Mesenchymal stem cell (in vitro differentiated cells and primary cell): ENCODE results near the gene DYNC1H1.
A peak's percentile ranks its signal among the peaks of the same experiment; 100 is the strongest.

ENCODE experiments used
- DNase-seq: peaks from one replicate; pipeline ENCODE4 v3.0.0-alpha.2; 2013
- H2AFZ ChIP-seq: one replicate; pipeline ENCODE4 v1.6.1; 2013; ENCODE audit warnings: low read depth, mild to moderate bottlenecking, control low read depth, inconsistent platforms, low read length, moderate library complexity
- H2AK5ac ChIP-seq: 2 replicates; pipeline ENCODE4 v1.6.1; 2013; ENCODE audit warnings: low read length, moderate library complexity, mild to moderate bottlenecking, inconsistent platforms; ENCODE audit not compliant: severe bottlenecking
- H2BK120ac ChIP-seq: one replicate; pipeline ENCODE4 v1.6.1; 2013; ENCODE audit warnings: low read depth, mild to moderate bottlenecking, inconsistent platforms, low read length, moderate library complexity
- H2BK12ac ChIP-seq, 2 experiments: one replicate each; pipeline ENCODE4 v1.6.1; 2013; ENCODE audit warnings: inconsistent platforms in 2 of 2, low read length in 2 of 2, mild to moderate bottlenecking in 2 of 2, moderate library complexity in 2 of 2, control low read depth in 1 of 2
- H2BK15ac ChIP-seq: one replicate; pipeline ENCODE4 v1.6.1; 2013; ENCODE audit warnings: mild to moderate bottlenecking, low read depth, inconsistent platforms; ENCODE audit not compliant: poor library complexity, severe bottlenecking
- H2BK5ac ChIP-seq: 2 replicates; pipeline ENCODE4 v1.6.1; 2013; ENCODE audit warnings: low read depth, mild to moderate bottlenecking, low read length, control low read depth, inconsistent platforms; ENCODE audit not compliant: poor library complexity, severe bottlenecking
- H3K14ac ChIP-seq, 2 experiments: one replicate each; pipeline ENCODE4 v1.6.1; 2013; ENCODE audit warnings: inconsistent platforms in 2 of 2, low read length in 2 of 2, control low read depth in 1 of 2, mild to moderate bottlenecking in 1 of 2, moderate library complexity in 1 of 2
- H3K18ac ChIP-seq, 2 experiments: one replicate each; pipeline ENCODE4 v1.6.1; 2013; ENCODE audit warnings: inconsistent platforms in 2 of 2, low read length in 2 of 2, control low read depth in 1 of 2, low read depth in 1 of 2, mild to moderate bottlenecking in 1 of 2
- H3K23ac ChIP-seq, 2 experiments: one replicate each; pipeline ENCODE4 v1.6.1; 2013; ENCODE audit warnings: inconsistent platforms in 2 of 2, low read length in 2 of 2, mild to moderate bottlenecking in 2 of 2, moderate library complexity in 2 of 2, control low read depth in 1 of 2
- H3K27ac ChIP-seq: 2 replicates; pipeline ENCODE4 v1.5.1; 2013; ENCODE audit warnings: mild to moderate bottlenecking, moderate library complexity, low read length, control low read depth, inconsistent platforms; ENCODE audit not compliant: poor library complexity, severe bottlenecking
- H3K27me3 ChIP-seq, 2 experiments: 2 replicates each; pipeline versions ENCODE4 v1.6.1 to v1.7.0; 2013; ENCODE audit warnings: low read length in 2 of 2, mild to moderate bottlenecking in 2 of 2, moderate library complexity in 2 of 2, control low read depth in 1 of 2, inconsistent platforms in 1 of 2; ENCODE audit not compliant: control insufficient read depth in 1 of 2, insufficient read depth in 1 of 2
- H3K36me3 ChIP-seq, 2 experiments: 2 replicates each; pipeline versions ENCODE4 v1.6.1 to v1.7.0; 2013; ENCODE audit warnings: low read length in 2 of 2, control low read depth in 1 of 2, inconsistent platforms in 1 of 2, low read depth in 1 of 2, mild to moderate bottlenecking in 1 of 2; ENCODE audit not compliant: insufficient read depth in 2 of 2, control insufficient read depth in 1 of 2
- H3K4ac ChIP-seq, 2 experiments: one replicate each; pipeline ENCODE4 v1.6.1; 2013; ENCODE audit warnings: inconsistent platforms in 2 of 2, low read length in 2 of 2, mild to moderate bottlenecking in 2 of 2, moderate library complexity in 2 of 2, control low read depth in 1 of 2, low read depth in 1 of 2
- H3K4me1 ChIP-seq: 2 replicates; pipeline ENCODE4 v1.6.1; 2013; ENCODE audit warnings: low read depth, low read length, control low read depth; ENCODE audit not compliant: control insufficient read depth, insufficient read depth
- H3K4me2 ChIP-seq: 2 replicates; pipeline ENCODE4 v1.6.1; 2013; ENCODE audit warnings: low read length, mild to moderate bottlenecking, inconsistent platforms; ENCODE audit not compliant: poor library complexity, severe bottlenecking
- H3K4me3 ChIP-seq, 2 experiments: 2 replicates each; pipeline versions ENCODE4 v1.5.1 to v1.7.0; 2013; ENCODE audit warnings: low read length in 2 of 2, mild to moderate bottlenecking in 2 of 2, control low read depth in 1 of 2, low read depth in 1 of 2; ENCODE audit not compliant: insufficient read depth in 1 of 2
- H3K79me1 ChIP-seq: replicated peaks from 2 replicates; pipeline ENCODE4 v1.6.1; 2013; ENCODE audit warnings: mild to moderate bottlenecking, control low read depth, low read length, inconsistent platforms; ENCODE audit not compliant: poor library complexity, severe bottlenecking
- H3K9ac ChIP-seq: 2 replicates; pipeline ENCODE4 v1.7.0; 2013; ENCODE audit warnings: mild to moderate bottlenecking, low read length, moderate library complexity
- H3K9me3 ChIP-seq: 2 replicates; pipeline ENCODE4 v1.7.0; 2013; ENCODE audit warnings: mild to moderate bottlenecking, low read length; ENCODE audit not compliant: control insufficient read depth
- H4K8ac ChIP-seq: one replicate; pipeline ENCODE4 v1.6.1; 2013; ENCODE audit warnings: inconsistent platforms, mild to moderate bottlenecking, low read length, moderate library complexity
- H4K91ac ChIP-seq: one replicate; pipeline ENCODE4 v1.6.1; 2013; ENCODE audit warnings: mild to moderate bottlenecking, low read length, inconsistent platforms
- WGBS: methylation state at CpG from one replicate; pipeline ENCODE4 v1.1.7; 2013; ENCODE audit warnings: mixed read lengths; 5-methylcytosine and 5-hydroxymethylcytosine counted together

Gene DYNC1H1

DNA sequence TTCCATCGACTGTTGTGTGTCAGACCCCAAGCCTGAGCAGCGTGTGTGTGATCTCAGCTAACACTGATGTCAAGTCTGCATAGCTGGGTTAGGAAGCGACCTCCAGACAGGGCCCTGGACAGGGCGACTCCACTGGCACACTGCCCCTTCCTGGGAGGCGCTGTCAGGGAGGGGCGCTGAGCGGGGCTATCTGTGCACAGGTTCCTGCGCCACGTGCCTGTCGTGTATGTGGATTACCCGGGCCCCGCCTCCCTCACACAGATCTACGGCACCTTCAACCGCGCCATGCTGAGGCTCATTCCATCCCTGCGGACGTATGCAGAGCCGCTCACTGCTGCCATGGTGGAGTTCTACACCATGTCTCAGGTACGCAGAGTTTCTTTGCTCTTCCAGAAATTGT, 53.9 kb downstream of the DYNC1H1 start:
- Histone ChIP-seq H3K79me1 (peaks cover 17% of the 10 kb centered on the region), H3K9ac (no peak overlapping the region), H2BK12ac (no peak overlapping the region), H3K27me3 (no peaks in the 10 kb centered on the region), H4K8ac (no peak overlapping the region), H4K91ac (no peak overlapping the region), H2BK120ac (no peak overlapping the region), H3K4ac (no peak overlapping the region), H3K36me3 (peaks cover 80 to 98% of the 10 kb centered on the region in 2 experiments), H2BK15ac (no peak overlapping the region), H3K4me1 (peaks cover 13% of the 10 kb centered on the region), H3K4me2 (no peak overlapping the region), H3K23ac (no peak overlapping the region), H3K9me3 (no peaks in the 10 kb centered on the region), H2AFZ (no peak overlapping the region), H2BK5ac (no peak overlapping the region), H3K18ac (no peak overlapping the region), H3K4me3 (no peak overlapping the region), H3K27ac (no peak overlapping the region), H3K14ac (no peak overlapping the region), H2AK5ac (no peak overlapping the region)
- DNase-seq, result no peak
- 98% methylated on average over 19 of the region's 19 CpGs for WGBS

DNA sequence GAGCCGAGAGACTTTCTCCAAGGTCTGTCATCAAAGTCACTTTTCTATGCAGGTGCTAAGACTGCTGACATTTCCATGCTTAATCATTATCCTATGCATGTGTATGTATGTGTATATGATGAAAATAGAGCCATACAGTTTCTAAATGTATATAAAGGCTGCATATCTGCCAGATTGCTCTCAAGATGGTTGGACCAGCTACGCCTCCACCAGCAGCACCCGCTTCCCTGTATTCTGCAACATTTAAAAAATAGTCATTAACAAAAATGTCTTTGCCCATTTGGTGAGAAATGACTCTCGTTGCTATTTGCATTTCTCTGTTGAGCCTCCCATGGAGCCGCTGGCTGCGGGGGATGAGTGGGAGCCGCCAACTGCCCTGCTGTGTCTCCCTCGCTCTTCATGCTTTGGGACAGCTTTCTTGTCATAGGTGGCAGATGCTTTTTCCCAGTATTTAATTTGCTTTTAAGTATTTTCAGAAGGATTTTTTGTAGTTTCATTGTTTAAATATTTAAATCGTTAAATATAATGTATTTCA, 54.7 kb downstream of the DYNC1H1 start:
- H3K4me1 ChIP-seq, result peaks cover 13% of the 10 kb centered on the region
- H2AFZ ChIP-seq, result no peak overlapping the region
- H2AK5ac ChIP-seq, result no peak overlapping the region
- H4K8ac ChIP-seq, result no peak overlapping the region
- no peak overlapping the region for H3K23ac ChIP-seq
- WGBS, result 97% methylated on average over 8 of the region's 9 CpGs
- no peaks in the 10 kb centered on the region for H3K9me3 ChIP-seq
- no peak overlapping the region for H3K18ac ChIP-seq
- H3K4me3 ChIP-seq, result no peak overlapping the region
- no peaks in the 10 kb centered on the region for H3K27me3 ChIP-seq
- H3K27ac ChIP-seq, result no peak overlapping the region
- H2BK5ac ChIP-seq, result no peak overlapping the region
- DNase-seq, result no peak
- peaks cover 16% of the 10 kb centered on the region for H3K79me1 ChIP-seq
- no peak overlapping the region for H2BK12ac ChIP-seq
- no peak overlapping the region for H2BK15ac ChIP-seq
- H3K4ac ChIP-seq, result no peak overlapping the region
- peaks cover 80 to 98% of the 10 kb centered on the region in 2 experiments for H3K36me3 ChIP-seq
- no peak overlapping the region for H2BK120ac ChIP-seq
- H3K4me2 ChIP-seq, result no peak overlapping the region
- H4K91ac ChIP-seq, result no peak overlapping the region
- H3K14ac ChIP-seq, result no peak overlapping the region
- no peak overlapping the region for H3K9ac ChIP-seq

DNA sequence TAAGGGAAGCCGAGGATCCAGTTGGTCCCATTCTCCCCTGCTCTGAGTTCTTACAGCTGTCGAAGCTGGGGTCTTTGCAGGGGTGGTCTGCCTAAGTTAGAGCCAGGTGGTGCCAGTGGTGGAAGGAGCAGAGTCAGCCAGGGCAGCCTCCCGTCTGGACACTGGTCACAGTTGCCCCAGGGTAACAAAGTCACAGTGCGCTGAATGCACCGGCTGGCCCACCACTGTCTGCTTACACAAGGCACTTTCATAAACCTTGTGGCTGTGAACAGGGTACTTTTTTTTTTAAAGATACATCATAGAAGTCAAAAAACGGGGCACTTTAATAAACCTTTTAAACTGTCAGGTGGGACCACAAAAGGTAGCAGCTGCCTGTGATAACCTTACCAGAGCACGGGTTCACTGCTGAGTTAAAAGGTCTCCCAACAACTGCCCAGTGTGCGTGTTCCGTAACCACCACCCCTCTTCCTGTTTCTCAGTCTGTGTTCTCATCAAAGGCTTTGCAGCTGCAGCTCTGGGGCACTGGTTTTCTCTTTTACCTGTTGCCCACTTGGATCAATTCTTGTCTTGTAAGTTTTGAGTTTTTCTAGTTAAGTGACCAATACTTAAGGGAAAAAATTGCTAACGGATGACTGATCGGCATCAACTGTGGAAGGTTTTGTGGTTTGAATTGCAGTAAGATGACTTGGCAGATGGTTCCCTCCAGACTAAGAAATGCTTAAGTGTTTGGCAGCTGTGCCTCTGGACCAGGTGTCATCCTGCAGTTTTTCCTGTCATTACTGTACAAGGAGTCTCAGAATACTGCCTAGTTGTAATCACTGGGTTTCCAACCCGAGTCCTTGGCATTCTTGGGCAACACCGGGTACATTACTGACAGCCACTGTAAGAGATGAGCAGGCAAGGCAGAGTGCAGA, 55.9 kb downstream of the DYNC1H1 start:
- Histone ChIP-seq H3K18ac (no peak overlapping the region), H2BK12ac (no peak overlapping the region), H3K27ac (peak overlapping the region; percentile 98), H4K91ac (no peak overlapping the region), H2BK5ac (no peak overlapping the region), H2AFZ (no peak overlapping the region), H3K9ac (peak overlapping the region; percentile 45), H3K4ac (no peak overlapping the region), H2BK15ac (no peak overlapping the region), H3K23ac (no peak overlapping the region), H3K14ac (no peak overlapping the region), H3K9me3 (no peaks in the 10 kb centered on the region), H2AK5ac (peak overlapping the region; percentile 71), H3K36me3 (peaks cover 77 to 95% of the 10 kb centered on the region in 2 experiments), H3K79me1 (peaks cover 16% of the 10 kb centered on the region), H2BK120ac (no peak overlapping the region), H3K4me2 (no peak overlapping the region), H4K8ac (no peak overlapping the region), H3K4me1 (peaks cover 13% of the 10 kb centered on the region), H3K4me3 (no peak overlapping the region), H3K27me3 (no peaks in the 10 kb centered on the region)
- peak; percentile 83 for DNase-seq
- WGBS, result 84% methylated on average over 13 of the region's 13 CpGs

DNA sequence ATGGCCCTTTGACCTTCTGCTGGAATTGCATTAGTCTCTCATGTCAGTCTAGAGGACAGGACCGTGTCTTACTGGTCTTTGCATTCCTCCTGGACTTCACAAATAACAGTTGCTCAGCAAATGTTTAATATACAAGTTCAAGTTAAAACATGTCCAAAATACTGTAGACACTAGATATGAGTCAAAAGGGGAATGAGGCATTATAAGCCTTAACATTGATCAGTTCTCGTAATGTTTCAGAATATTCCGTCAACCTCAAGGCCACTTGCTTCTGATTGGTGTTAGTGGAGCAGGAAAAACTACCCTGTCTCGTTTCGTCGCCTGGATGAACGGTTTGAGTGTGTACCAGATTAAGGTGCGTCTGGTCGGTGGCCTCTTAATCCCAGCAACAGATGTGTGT, 62.6 kb downstream of the DYNC1H1 start:
- no peak for DNase-seq
- Histone ChIP-seq H4K91ac (no peak overlapping the region), H3K18ac (no peak overlapping the region), H3K9me3 (no peaks in the 10 kb centered on the region), H3K27ac (peak overlapping the region; percentile 6), H3K23ac (no peak overlapping the region), H3K4me3 (no peak overlapping the region), H3K36me3 (peaks cover 66 to 94% of the 10 kb centered on the region in 2 experiments), H2BK120ac (no peak overlapping the region), H3K79me1 (peaks cover 16% of the 10 kb centered on the region), H2BK12ac (no peak overlapping the region), H3K9ac (no peak overlapping the region), H2BK5ac (no peak overlapping the region), H3K27me3 (no peaks in the 10 kb centered on the region), H3K4me2 (no peak overlapping the region), H2AK5ac (no peak overlapping the region), H2BK15ac (no peak overlapping the region), H2AFZ (no peak overlapping the region), H3K14ac (no peak overlapping the region), H3K4ac (no peak overlapping the region), H4K8ac (no peak overlapping the region), H3K4me1 (peaks cover 12% of the 10 kb centered on the region)
- WGBS, result 95% methylated on average over 9 of the region's 9 CpGs
